Peyer's patch (tissue), 4 donors: ENCODE measurements around the gene PAM. TPM values are rescaled to one million over a fixed set of nuclear protein-coding genes. Genes with fewer than 3 reads are reported as not detected.
"Not testable (repeated sequence)": the region's sequence is repeated elsewhere in the genome, so short reads cannot be mapped to it uniquely, and the experiment has no call there.

Experiments
- DNase-seq, 3 donors: peaks; one replicate each; pipeline ENCODE4 v3.0.0-alpha.2; 2017 to 2019
- H3K27ac ChIP-seq, 4 donors: fragments of 200-600 bp; sonication (generic); one replicate each; pipeline ENCODE4 v1.5.1; 2016 to 2019
- H3K27me3 ChIP-seq, 2 donors: fragments of 200-600 bp; sonication (generic); one replicate each; pipeline ENCODE4 v1.5.1; 2019
- H3K36me3 ChIP-seq, 3 donors: fragments of 200-600 bp; sonication (generic); one replicate each; pipeline ENCODE4 v1.5.1; 2016 to 2019
- H3K4me1 ChIP-seq, 4 donors: fragments of 200-600 bp; sonication (generic); one replicate each; pipeline ENCODE4 v1.5.1; 2016 to 2019
- H3K4me3 ChIP-seq, 4 donors: fragments of 200-600 bp; sonication (generic); 1 replicate in 3 of 4; 2 replicates in 1 of 4; pipeline ENCODE4 v1.5.1; 2016 to 2019; ENCODE audit warnings: mild to moderate bottlenecking in 1 of 4
- H3K9me3 ChIP-seq, 4 donors: fragments of 200-600 bp; sonication (generic); one replicate each; pipeline ENCODE4 v1.5.1; 2016 to 2019; ENCODE audit warnings: mild to moderate bottlenecking in 1 of 4
- POLR2A ChIP-seq, 2 donors: fragments of 450-650 bp; IDR thresholded peaks; one replicate each; pipeline ENCODE4 v1.5.1; 2017; ENCODE audit warnings: antibody characterized with exemption in 2 of 2, mild to moderate bottlenecking in 2 of 2, moderate library complexity in 2 of 2
- total RNA-seq, 4 donors: library from RNA; depleted of rRNA; stranded (reverse); fragments of >200 nt; gene quantifications; one replicate each; pipeline ENCODE4 v1.1.0, GENCODE V29; 2016
- TF ChIP-seq, protein P1 (sequence below), 6 experiments: fragments of 450-650 bp in 4 of 6; fragments of 200-600 bp in 2 of 6; sonication (generic) in 1 of 6; IDR thresholded peaks; one replicate each; pipeline ENCODE4 v1.5.1; 2017 to 2019; ENCODE audit warnings: antibody characterized with exemption in 6 of 6, mild to moderate bottlenecking in 3 of 6, moderate library complexity in 1 of 6

The PAM gene
- total RNA-seq, 4 donors from 2014 or later, result 58.6 to 130 (median 109) TPM

DNA sequence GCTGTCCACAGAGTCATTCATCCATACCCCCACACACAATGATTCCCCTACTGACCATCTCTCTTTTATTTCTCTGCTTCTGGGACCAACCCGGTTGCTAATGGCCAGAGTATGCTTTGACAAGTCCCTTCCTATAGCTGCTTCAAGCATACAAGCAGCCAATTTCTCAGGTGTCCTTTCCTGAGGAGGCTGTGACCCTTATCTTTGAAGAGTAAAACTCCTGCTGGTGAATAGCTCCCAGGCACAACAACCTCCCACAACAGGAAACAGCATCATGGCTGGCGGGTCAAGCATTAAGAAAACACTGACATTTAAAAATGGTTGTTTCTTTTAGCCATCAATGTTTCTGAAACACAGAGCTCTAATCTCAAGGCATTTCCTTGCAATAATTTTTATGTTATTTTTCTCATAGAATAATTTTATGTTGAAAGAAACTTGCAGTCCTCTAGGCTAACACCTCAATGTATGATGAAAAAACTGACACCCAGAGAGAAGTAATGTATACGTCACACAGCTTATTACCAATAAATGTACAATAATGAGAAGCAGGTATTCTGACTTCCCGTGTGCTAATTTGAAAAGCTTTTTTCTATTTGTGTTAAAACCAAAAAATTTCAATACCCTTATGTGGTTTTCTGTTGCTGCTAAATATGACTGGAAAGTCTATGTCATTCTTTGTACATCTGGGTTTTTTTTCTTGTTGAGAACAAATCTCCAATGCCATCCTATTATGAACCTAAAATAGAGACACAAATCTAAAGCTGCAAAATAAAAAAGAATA is 7.5 kb upstream of the PAM start:
- Histone ChIP-seq H3K36me3 (no peaks in the 10 kb centered on the region), H3K27ac (no peak overlapping the region), H3K27me3 (no peaks in the 10 kb centered on the region), H3K9me3 (no peaks in the 10 kb centered on the region), H3K4me1 (no peaks in the 10 kb centered on the region), H3K4me3 (no peak overlapping the region)
- no peak for DNase-seq
- TF ChIP-seq POLR2A (IDR thresholded peaks at IDR 0.05), result no peak
- TF ChIP-seq, protein P1, sequence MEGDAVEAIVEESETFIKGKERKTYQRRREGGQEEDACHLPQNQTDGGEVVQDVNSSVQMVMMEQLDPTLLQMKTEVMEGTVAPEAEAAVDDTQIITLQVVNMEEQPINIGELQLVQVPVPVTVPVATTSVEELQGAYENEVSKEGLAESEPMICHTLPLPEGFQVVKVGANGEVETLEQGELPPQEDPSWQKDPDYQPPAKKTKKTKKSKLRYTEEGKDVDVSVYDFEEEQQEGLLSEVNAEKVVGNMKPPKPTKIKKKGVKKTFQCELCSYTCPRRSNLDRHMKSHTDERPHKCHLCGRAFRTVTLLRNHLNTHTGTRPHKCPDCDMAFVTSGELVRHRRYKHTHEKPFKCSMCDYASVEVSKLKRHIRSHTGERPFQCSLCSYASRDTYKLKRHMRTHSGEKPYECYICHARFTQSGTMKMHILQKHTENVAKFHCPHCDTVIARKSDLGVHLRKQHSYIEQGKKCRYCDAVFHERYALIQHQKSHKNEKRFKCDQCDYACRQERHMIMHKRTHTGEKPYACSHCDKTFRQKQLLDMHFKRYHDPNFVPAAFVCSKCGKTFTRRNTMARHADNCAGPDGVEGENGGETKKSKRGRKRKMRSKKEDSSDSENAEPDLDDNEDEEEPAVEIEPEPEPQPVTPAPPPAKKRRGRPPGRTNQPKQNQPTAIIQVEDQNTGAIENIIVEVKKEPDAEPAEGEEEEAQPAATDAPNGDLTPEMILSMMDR (IDR thresholded peaks at IDR 0.05), result no peak

- Histone ChIP-seq H3K4me1 (peaks cover 0 to 5% (median 0%) of the 10 kb centered on the region in 4 donors), H3K36me3 (no peaks in the 10 kb centered on the region), H3K4me3 (no peak overlapping the region), H3K9me3 (no peaks in the 10 kb centered on the region), H3K27me3 (no peaks in the 10 kb centered on the region), H3K27ac (no peak overlapping the region)
- DNase-seq, result no peak
- TF ChIP-seq POLR2A (IDR thresholded peaks at IDR 0.05), result no peak
- TF ChIP-seq, protein P1 (IDR thresholded peaks at IDR 0.05), result no peak
Observed at GRCh38 chr5:102749416-102750030, 5.6 kb upstream of the PAM start.

DNA sequence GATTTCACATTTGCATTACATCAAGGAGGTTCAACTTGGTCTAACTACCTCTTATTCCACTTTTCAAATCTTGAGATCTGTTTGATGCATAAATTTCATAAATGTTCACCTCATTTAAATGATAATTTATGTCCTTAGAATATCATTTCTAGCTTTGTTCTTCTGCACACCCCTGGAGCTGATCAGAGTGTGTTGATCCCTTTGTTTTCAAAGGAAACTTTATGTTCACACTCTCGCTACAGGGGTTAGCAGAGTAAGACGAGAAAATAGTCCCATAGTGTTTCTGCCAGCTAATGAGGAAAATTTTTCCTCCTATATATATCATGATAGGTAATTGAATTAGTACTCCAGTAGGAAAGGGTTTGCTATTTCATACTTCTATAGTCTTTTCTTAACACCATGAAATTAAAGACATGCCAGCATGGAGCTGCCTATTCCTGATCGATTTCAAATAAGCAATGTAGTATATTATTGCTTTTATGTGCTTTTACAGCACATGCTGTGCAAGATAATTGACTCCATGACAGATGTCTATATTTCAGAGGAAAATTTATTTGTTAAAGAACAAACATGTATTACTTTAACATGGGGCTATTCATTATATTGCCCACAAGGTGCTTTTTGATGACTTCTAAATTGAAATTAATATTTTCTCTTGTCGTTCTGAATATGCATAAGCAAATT is 4.8 kb upstream of the PAM start:
- H3K9me3 ChIP-seq, result no peaks in the 10 kb centered on the region

DNA sequence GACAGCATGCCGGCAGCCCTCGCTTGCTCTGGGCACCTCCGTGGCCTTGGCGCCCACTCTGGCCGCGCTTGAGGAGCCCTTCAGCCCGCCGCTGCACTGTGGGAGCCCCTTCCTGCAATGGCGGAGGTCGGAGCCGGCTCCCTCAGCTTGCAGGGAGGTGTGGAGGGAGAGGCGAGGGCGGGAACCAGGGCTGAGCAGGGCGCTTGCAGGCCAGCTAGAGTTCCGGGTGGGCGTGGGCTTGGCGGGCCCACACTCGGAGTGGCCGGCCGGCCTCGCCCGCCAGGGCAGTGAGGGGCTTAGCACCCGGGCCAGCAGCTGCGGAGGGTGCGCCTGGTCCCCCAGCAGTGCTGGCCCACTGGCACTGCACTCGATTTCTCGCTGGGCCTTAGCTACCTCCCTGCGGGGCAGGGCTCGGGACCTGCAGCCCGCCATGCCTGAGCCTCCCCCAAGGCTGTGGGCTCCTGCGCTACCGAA is 3.2 kb upstream of the PAM start:
- not testable (repeated sequence) for H3K9me3 ChIP-seq, DNase-seq, H3K27me3 ChIP-seq, H3K4me3 ChIP-seq, H3K36me3 ChIP-seq, H3K4me1 ChIP-seq, H3K27ac ChIP-seq

More for the DNA sequence above, 4.8 kb upstream of the PAM start:
- Histone ChIP-seq H3K36me3 (no peaks in the 10 kb centered on the region), H3K4me3 (no peak overlapping the region), H3K27me3 (no peaks in the 10 kb centered on the region), H3K4me1 (peaks cover 0 to 9% (median 0%) of the 10 kb centered on the region in 4 donors), H3K27ac (no peak overlapping the region)
- DNase-seq, result no peak
- TF ChIP-seq POLR2A (IDR thresholded peaks at IDR 0.05), result no peak
- TF ChIP-seq, protein P1 (IDR thresholded peaks at IDR 0.05), result no peak

DNA sequence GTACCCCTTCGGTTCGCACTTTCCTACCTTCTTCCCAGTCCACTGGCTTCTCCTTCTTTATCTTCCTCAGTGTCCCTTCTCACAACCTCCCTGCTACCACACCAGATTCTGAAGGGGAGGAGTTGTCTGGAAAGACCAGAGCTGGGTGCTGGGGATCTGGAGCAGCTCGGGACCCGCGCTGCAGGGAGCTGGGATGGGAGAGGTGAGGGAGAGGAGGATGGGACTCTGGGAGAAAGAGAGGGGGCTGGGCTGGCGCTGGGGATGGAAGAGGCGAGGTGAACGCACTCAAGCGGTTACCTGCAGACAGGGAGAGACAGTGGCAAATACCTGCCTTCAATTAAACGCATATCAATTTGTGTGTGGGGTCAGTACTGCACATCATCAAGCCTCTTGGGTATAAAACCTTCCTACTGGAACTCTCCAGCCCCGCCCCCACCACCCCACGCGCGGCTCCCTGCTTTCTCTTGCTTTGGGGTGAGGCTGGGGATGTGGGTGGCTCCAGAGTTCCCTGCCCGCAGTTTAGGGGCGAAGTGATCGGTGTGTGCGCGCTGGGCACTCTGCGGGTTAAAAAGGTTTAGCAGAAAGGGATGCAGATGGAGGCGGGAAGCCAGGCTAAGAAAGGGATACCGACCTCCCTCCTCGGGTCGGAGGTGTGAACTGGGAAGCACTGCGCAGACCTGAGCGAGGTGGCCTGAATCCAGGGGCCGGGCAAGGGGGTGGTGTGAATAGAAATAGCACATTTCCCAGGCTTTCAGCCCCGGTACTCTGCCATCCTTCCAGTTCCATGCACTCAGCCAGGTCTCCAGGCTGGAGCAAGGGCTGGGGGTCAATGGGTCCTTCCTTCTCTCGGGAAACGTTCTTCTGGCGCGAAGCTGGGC is 977 bp upstream of the PAM start:
- TF ChIP-seq POLR2A (IDR thresholded peaks at IDR 0.05), result no peak
- TF ChIP-seq, protein P1 (IDR thresholded peaks at IDR 0.05), result no peak
- peaks cover 0 to 9% (median 0%) of the 10 kb centered on the region in 4 donors for H3K4me1 ChIP-seq
- H3K9me3 ChIP-seq, result no peaks in the 10 kb centered on the region
- no peaks in the 10 kb centered on the region for H3K36me3 ChIP-seq
- H3K27me3 ChIP-seq, result no peaks in the 10 kb centered on the region
- H3K27ac ChIP-seq, result peak overlapping the region in 1 of 4 donors; percentile 71
- H3K4me3 ChIP-seq, result peak overlapping the region; percentile 62 to 87 (median 72)
- DNase-seq, result peak in 1 of 3 donors; percentile 39
